Measurements from ENCODE around the gene CFAP74.

Gene CFAP74

GRCh38 chr1:1910651-1911331 is 92.8 kb downstream of the CFAP74 start:
- TF ChIP-seq FOXM1 (IDR thresholded peaks at IDR 0.05; ENCODE audit: borderline replicate concordance, low read depth) (no peak), RAD21 (IDR thresholded peaks at IDR 0.05; ENCODE audit: low read depth) (no peak), MAX (IDR thresholded peaks at IDR 0.05) (no peak), TAF1 (IDR thresholded peaks at IDR 0.05; ENCODE audit: low read depth) (no peak), EP300 (IDR thresholded peaks at IDR 0.05; ENCODE audit: borderline replicate concordance) (no peak), TEAD4 (IDR thresholded peaks at IDR 0.05) (no peak), CREB1 (IDR thresholded peaks at IDR 0.05; ENCODE audit: low read depth) (no peak), CEBPB (IDR thresholded peaks at IDR 0.05) (no peak), ZBTB7A (IDR thresholded peaks at IDR 0.05; ENCODE audit: low read depth) (no peak), YY1 (IDR thresholded peaks at IDR 0.05; ENCODE audit: low read depth) (no peak), NFIC (IDR thresholded peaks at IDR 0.05) (no peak), REST (IDR thresholded peaks at IDR 0.05; ENCODE audit: low read depth) (no peak), EGR1 (IDR thresholded peaks at IDR 0.05) (no peak)

- TF ChIP-seq FOXM1 (IDR thresholded peaks at IDR 0.05; ENCODE audit: borderline replicate concordance, low read depth) (no peak), CREB1 (IDR thresholded peaks at IDR 0.05; ENCODE audit: low read depth) (no peak), EGR1 (IDR thresholded peaks at IDR 0.05) (no peak), CEBPB (IDR thresholded peaks at IDR 0.05) (no peak), NFIC (IDR thresholded peaks at IDR 0.05) (no peak), ZBTB7A (IDR thresholded peaks at IDR 0.05; ENCODE audit: low read depth) (no peak), REST (IDR thresholded peaks at IDR 0.05; ENCODE audit: low read depth) (no peak), TAF1 (IDR thresholded peaks at IDR 0.05; ENCODE audit: low read depth) (no peak), EP300 (IDR thresholded peaks at IDR 0.05; ENCODE audit: borderline replicate concordance) (no peak), MAX (IDR thresholded peaks at IDR 0.05) (no peak), TCF12 (IDR thresholded peaks at IDR 0.05; ENCODE audit: low read depth) (no peak), RAD21 (IDR thresholded peaks at IDR 0.05; ENCODE audit: low read depth) (no peak), TEAD4 (IDR thresholded peaks at IDR 0.05) (no peak)
Measured at GRCh38 chr1:1910033-1910465, 93.5 kb downstream of the CFAP74 start.

- TF ChIP-seq TAF1 (IDR thresholded peaks at IDR 0.05; ENCODE audit: low read depth) (0 out of 2 replicates have a peak, but pooled peaks have one; percentile 20), MAX (IDR thresholded peaks at IDR 0.05) (no peak)
Measured at GRCh38 chr1:1908506-1908791, 95.1 kb downstream of the CFAP74 start.

GRCh38 chr1:1907098-1907736 is 96.4 kb downstream of the CFAP74 start:
- TF ChIP-seq NFIC (IDR thresholded peaks at IDR 0.05), result no peak
- TF ChIP-seq ZBTB7A (IDR thresholded peaks at IDR 0.05; ENCODE audit: low read depth), result no peak
- TF ChIP-seq MAX (IDR thresholded peaks at IDR 0.05), result no peak; the same call in 1 of the 2 replicates
- TF ChIP-seq TAF1 (IDR thresholded peaks at IDR 0.05; ENCODE audit: low read depth), result no peak
- TF ChIP-seq FOXM1 (IDR thresholded peaks at IDR 0.05; ENCODE audit: borderline replicate concordance, low read depth), result no peak
- no peak for TF ChIP-seq CREB1 (IDR thresholded peaks at IDR 0.05; ENCODE audit: low read depth)
- TF ChIP-seq EGR1 (IDR thresholded peaks at IDR 0.05), result no peak
- TF ChIP-seq EP300 (IDR thresholded peaks at IDR 0.05; ENCODE audit: borderline replicate concordance), result no peak
- TF ChIP-seq USF1 (IDR thresholded peaks at IDR 0.05), result no peak; the same call in 1 of the 2 replicates
- no peak for TF ChIP-seq REST (IDR thresholded peaks at IDR 0.05; ENCODE audit: low read depth)
- no peak for TF ChIP-seq YY1 (IDR thresholded peaks at IDR 0.05; ENCODE audit: low read depth)
- TF ChIP-seq CEBPB (IDR thresholded peaks at IDR 0.05), result no peak
